Hematopoietic multipotent progenitor cell treated with erythropoietin and hydrocortisone succinate and interleukin-3 and kit ligand, for 6 days (in vitro differentiated cells): Measurements from ENCODE around the gene NELL1.

Experiments
- DNase-seq: peaks from one replicate; pipeline ENCODE4 v3.0.0-alpha.2; 2015

The NELL1 gene

DNA sequence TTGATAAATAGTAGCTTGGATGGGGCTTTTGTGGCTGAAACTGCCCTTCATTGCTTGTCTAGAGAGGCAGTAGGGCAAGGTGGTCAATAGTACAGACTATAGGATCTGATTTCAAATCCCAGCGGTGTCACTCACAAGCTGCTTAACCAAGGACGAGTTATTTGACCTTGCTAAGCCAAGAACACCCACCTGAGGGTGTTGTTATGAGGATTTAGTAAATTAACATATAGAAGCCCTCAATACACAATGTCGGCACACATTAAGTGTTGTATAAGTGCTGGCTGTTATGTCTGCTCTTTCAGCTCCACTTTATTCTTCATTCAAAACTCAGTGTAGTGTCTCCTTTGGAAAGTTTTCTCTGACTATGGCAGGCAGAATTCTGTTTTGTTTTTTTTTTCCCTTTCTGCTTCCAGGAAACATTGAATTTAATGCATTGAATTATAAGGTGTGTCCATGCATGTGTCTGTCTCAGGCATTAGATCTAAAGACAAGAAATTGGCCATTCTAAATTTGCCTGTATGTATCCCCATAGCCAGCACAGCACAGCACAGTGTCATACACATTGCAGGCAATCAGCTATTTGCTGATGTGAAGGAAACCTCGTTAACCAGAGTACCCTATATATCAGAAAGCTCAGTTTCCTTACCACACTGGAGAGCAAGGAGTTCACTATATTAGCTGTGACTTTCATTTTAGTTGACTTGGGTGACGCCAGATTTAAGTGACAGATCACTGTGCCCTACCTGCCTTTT lies 212.1 kb downstream of the NELL1 start:
- DNase-seq: no peak

DNA sequence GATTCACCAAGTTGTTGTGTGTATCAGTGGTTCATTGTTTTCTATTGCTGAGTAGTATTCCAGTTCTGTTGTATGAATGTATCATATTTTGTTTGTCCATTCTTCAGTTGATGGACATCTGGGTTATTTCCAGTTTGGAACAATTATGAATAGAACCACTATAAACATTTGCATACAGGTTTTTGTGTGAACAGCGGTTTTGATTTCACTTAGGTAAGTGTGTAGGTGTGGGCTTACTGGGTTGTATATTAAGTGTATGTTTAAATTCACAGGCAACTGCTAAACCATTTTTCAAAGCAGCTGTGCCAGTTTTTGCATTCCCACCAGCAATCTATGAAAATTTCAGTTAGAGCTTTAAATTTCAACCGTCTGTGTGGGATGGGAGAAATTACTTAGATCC lies 217.8 kb downstream of the NELL1 start:
- DNase-seq: no peak

DNA sequence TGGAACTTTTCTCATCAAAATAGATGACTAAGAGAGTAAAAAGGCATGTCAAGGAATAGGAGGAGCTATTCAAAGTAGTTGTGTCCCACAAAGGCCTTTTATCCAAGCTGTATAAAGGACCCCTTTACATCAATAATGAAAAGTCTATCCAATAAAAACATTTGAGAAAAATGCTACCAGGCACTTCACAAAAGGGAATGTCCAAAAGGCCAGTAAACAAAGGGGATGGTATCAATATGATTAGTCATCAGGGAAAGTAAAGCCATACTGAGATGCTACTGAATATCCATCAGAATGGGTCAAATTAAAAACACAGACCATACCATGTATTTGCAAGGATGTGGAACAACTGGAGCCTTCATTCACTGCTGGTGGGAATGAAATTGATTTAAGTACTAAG lies 224.9 kb downstream of the NELL1 start:
- no peak for DNase-seq

DNA sequence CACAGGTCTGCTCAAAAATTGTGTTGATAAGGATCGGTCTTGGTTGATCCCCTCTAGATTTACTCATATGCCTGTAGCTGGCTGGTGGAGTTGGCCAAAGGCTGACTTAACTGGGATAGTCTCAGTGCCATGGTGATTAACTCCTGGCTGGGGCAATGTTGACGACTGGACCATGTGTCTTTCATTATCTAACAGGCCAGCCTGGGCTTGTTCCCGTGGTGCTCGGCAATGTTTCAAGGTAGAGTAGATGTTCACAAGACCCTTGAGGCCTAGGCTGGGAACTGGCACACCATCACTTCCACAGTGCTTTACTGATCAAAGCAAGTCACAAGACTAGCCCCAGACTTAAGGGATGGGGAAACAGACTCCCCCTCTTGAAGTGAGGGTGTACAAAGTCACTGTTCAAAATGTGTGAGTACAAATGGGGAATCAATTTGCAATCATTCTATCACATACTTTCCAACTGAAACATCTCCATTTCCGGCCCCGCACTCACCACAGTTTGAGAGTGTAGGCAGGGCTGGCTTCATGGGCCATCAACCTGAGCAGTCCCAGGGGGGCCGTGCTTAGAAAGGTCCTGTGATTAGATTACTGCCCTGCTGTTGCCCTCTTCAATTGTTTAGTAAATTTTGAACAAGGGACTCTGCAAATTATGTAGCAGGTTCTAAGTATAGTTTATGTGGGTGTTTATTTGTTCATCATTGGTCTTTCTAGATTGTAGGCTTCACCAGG lies 240.8 kb downstream of the NELL1 start:
- DNase-seq: no peak

DNA sequence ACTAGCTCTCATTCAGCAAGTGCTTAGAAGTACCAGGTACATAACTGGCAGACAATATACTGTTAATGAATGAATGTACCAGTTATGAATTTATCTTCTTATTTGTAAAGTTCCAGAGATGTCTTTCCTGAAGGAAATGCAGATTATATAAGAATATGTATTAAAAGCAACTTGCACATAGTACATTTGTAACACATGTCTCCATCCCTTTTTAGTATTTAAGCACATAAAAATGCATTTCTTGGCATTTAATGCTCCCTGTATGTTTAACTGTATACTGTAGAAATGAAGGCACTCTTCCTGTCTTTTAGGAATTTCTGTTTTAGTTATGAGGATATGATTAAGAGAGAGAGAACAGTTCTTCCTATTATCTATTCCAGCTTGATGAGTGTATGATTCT lies 241.3 kb downstream of the NELL1 start:
- no peak for DNase-seq

DNA sequence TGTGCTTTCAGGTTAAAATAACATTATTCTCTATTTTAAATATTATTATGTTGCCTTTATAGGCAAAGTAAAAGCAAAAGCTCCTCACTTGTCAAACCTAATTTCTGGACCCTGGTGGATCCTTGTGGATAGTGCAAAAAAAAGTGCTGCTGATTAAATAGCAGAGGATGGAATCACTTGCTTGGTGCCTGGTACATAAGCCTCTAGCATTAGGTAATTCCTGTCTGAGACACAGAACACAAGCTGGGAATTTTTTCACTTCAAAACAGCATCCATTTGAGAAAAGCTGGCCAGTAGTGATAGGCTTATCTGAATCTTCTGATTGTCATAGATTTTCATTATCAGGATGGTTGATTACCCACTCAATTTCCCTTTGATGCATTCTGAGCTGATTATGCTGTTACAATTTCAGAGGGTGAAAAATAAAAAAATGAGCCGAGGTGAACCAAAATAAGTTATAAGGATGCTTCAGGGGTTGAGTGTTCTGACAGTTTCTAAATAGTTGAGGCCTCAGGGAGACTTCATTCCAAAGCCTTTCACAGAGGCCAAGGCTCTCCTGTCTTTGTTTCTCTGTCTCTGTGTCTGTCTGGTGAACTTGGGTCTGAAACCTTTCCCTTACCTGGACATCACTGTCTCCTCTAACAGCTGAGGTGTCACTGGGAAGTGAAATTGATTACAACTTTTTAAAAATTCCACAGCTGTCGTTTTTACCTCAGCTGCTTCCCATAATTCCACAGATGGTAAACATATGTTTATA lies 242.9 kb downstream of the NELL1 start:
- DNase-seq: no peak

DNA sequence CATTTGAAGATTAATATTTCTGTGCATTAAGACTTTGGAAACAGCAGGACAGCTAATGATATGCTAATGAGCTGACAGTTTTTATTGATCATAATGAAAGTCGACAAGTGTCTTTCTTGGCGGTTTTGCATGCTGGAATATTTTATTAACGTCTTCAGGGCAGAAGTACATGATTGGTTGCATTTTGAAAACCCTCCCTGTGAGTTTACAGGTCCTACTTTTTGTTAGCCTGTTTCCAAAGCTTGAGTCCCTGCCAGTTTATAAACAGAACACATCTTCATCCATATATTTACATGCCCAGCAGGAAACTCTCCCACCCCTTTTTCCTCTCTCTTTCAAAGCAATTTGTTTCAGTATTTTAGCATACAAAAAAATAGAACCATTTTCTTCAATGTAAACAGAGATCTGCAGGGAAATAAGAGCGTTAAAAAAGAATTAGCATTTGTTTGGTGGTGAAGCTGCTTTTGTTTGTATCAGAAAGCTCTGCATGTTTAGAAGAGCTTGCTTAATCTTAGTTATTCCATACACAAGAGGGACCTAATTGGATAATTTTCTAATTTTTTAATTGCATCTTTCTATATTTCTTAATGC lies 243.6 kb downstream of the NELL1 start:
- no peak for DNase-seq

DNA sequence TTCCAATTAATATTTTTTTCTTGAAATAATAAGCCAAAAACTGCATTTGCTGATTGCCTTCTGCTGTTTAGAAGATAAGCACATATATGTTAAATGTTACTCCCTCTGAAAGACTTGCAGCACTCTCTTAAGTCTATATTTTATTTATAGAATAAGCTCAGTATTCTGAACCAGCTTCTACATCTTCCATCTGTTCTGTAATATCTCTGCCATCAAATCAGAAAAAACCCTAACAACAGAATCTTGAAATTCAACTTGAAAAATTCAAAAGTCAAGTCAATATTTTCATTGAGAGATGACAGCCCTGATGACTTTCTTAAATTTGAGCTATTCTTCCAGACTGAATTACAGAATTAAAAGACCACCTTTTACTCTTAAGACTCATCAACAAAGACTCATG lies 247.9 kb downstream of the NELL1 start:
- DNase-seq: no peak

DNA sequence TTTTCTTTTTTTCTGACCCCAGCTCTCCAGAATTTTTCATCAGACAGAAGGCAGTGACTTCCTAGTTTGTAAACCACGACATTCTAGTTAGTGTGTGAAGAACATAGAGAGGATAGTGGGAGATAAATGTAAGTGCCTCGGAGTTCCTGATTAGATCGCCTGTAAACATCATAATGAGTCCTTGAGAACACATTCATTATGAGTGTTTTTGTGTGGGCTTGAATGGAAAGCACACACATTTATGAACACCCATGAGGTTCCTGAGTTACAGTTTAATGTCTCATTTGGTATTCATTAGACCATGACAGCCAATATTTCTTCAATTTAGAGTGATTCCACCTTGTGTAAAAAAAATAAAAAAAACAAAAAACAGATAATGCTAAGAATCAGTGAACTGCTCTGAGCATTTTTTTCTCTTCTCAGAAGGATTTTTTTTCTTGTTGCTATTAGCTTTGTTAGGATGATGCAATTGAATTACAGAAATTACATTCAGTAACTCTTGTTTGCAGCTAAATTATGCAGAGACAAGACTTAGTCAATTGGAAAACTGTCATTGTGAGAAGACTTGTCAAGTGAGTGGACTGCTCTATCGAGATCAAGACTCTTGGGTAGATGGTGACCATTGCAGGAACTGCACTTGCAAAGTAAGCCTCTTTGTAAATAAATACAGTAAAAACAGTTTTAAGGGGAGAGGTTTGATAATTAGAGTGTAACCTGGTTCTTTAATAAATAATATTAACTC lies 257.6 kb downstream of the NELL1 start:
- no peak for DNase-seq

DNA sequence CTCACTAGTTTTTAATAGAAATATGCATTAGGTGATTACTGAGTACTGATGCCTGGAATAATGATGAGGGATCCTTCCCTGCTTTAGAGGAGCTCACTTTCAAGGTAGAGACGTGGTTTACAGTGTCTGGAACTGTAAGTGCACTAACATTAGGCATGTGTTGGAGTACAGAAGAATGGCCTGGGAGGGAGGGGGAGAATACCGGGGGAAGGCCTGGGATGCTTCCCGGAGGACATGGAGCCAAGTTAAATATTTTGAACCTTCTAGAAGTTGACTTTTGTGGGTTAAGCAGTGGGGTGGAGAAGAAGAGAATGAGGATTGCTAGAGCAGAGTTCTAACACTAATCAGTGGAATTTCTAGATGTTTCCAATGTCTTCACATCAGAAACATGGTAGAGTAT lies 261.6 kb downstream of the NELL1 start:
- DNase-seq: no peak

DNA sequence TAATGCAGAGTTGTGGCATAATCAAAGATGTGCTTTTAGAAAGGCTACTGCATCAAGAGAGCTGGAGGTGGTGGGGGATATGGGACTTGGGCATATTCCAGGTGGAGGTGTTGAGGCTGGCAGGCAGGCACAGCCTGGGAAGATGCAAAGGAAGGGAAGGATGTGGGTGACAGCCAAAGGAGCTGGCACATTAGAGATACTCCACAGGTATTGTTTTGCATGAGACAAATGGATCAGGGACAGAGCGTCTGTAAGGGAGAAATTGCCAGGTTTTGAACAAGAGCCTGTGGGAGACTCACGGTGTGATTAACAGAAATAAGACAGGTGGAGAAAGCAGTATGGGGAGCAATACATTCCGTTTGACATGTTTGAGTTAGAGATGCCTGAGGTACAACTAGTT lies 263.7 kb downstream of the NELL1 start:
- DNase-seq: no peak

DNA sequence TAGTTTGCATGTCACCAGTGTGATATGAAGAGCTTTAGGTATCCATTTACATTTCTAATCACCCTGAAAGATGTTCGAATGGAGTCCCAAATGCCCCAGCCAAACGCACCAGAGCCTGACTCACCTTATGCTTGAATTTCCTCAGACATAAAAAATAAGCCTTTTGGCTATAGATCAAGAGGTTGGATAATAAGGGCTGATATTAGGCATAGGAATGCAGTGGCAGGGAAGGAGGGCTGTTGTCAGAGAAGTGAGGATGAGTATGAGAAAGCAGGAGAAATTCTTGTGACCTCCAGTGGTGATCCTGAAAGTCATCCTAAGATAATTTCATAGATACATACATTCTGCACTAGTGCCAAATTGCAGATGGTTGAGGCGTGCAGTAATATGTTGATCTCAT lies 264.6 kb downstream of the NELL1 start:
- no peak for DNase-seq

DNA sequence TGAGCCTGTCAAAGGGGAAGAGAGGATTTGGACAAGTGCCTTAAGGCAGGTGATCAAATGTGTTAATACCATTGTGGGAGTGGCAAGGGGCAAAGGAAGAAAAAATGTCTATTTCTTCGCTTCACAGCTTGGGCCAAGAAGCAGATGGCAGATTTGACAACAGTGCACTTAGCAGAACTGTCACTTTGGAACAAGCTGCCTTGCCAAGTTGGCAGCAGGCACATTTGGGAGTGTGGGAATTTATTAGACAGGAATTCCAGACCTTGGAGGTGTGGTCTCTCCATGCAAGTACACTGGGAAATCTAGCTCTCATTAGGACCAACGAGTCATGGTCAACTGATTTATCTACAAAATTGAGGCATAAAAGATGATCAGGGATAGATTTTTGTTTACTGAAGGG lies 265.1 kb downstream of the NELL1 start:
- no peak for DNase-seq

DNA sequence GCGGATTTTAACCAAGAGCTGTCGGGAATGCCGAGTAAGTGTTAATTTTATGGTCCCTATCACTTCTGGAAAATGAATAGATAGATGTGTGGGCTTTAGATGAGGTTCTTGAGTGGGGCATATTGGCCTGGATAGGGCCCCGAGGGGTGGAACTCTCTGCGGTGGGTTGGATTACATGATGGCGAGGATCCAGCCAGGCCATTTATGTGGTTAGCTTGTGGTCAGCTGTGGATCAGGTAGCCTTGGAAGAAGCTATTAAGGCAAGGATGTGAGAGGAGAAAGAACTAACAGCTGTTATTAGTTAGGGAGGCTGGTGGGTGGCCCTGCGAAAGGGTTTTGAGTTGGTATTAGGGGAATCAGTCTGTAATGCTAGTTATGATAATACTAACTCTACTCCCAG lies 268.4 kb downstream of the NELL1 start:
- no peak for DNase-seq

DNA sequence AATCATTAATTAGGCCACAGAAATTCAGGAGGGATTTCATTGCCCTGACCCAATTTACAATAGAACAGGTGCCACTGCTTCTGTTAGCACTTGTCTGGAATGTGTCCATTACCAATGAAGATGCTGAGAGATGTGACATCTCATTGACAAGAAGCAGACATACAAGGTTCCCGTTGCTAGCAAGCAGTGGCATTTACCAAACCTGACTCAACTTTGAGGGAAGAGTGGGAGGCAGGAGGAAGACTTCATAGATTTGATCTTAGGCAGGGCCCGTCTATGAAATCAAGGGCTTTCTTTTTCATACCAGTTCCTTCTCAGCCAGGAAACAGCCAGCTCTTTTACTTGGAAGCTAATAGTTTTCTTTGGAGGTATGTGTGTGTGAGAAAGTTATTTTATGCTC lies 280.2 kb downstream of the NELL1 start:
- no peak for DNase-seq

DNA sequence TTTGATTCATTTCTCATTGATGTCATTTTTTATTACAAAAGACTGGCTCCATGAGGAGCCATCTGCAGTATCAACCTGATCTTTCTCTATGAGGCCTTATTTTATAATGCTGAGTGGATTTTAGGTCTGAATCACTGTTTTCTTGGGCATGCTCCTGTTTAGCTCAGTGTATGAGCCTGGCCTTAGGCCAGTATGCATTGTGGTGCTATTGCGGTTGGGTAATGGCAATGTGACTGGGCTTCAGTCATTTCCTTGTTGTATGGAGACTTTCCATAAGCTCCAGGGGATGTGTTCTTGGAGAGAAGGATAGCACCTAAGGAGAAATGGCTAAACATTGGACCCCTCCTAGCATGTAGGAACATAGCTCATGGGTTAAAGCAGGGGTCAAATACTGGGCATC lies 293.2 kb downstream of the NELL1 start:
- DNase-seq: no peak

DNA sequence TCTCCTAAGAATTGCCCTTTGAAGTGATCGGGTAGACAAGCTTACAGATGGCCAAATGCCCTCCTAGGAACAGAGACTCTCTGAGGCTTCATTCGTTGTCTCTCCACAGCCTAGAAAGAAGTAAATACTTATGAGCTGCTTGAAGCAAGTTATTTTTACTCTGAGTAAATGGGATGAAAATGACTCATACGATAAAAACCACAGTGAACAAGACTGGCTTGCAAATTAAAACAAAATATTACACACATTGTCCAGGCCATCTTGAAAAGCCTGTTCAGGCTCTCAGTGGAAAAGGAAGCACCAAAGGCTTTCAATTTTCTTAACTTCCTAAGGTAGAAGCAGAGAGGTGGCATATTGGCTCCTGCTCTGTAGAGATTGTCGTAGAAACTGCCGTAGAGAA lies 294.2 kb downstream of the NELL1 start:
- no peak for DNase-seq

DNA sequence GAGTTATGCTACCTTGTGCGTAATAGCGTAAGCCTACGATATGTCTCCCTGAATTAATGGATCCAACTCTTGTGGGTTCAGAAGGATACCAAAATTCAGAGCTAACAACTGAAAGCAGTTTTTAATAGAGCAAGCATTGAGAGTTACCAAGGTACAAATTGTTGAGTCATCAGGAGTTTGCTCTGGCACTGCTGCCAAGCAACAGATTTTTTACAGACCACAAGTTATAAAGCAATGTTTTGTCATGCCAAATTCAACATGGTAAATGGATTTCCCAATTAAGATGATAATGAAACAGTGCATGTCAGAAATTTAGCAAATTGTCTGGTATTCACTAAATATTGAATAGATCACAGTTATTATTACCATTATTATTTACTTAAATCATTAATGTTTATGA lies 295.6 kb downstream of the NELL1 start:
- no peak for DNase-seq

DNA sequence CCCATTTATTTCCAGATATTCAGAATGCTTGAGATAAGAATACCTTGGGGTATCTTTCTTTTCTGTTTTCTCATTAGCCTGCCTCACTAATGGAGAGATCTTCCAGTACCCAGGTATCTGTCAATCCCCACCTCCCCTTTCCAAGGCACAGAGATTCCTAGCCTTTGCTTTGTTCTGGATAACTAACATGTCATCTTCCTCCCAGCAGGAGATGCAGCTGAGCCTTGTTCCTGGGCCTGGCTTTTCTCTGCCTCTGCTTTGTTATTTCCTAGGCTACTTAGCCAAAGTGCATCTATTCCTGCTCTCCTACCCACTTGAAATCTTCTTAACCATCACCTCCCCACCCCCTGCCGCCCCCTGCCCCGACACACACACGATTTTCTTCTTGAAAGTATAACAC lies 297.1 kb downstream of the NELL1 start:
- DNase-seq: no peak

DNA sequence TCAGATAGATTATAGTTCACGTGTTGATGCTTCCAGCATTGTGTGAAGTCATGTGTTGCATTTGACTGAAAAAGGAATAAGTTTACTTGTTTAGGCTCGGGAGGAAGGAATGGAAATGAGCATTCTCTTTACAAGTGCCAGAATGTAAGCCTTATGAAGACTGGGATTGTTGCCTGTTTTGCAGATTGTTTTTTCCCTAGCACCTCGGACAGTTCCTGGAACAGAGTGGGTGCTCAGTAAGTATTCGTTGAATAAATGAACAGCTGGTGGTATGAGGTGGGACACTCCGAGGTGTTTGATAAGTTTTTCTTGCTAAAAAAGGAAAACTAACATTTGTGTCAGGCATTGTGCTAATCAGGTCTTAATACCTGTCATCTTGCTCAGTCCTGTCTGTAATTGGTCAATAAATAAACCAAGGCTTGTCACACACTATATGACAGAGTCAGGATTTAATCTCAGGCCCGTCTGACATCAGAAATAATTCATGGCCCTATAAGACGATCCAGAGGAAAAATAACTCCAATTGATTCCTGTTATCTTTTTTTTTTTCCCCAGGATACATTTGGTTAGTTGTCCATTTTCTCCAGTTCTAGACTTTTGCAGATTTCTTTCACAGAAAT lies 304.7 kb downstream of the NELL1 start:
- no peak for DNase-seq

DNA sequence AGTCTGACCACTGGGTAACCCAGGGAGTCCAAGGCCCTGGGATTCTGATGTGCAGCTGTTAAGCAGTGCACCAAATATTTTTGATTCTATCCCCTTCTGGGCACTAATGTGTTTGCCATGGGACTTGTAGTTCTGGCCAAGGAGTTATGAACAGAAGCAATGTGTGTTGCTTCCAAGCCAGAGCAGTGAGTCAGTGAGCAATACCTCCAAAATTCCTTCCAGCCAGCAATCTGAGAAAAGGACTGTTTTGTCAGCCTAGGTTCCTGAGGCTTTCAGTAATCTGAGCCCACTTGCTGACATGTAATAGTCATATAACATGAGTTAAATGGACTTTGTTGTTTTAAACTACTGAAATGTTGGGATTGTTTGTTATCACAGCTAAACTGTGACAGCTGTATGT lies 311.4 kb downstream of the NELL1 start:
- DNase-seq: no peak

DNA sequence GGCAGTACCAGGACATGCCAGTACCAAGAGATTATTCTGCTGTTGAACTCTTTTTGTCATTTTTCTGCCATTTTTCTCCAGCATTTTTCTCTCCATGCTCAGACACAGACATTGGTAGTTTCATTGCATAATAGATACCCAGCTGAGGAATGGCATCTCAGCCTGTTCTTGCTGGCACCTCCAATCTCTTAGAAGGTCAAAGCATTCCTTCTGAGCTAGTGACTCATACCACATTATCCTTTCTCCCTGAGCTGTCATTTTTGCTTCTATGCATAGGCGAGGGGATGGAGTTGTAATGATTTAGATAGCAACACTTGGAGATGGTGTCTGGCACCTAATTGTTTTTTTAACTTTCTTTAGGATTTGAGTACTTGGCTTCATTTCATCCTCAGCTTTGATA lies 321.1 kb downstream of the NELL1 start:
- DNase-seq: no peak

DNA sequence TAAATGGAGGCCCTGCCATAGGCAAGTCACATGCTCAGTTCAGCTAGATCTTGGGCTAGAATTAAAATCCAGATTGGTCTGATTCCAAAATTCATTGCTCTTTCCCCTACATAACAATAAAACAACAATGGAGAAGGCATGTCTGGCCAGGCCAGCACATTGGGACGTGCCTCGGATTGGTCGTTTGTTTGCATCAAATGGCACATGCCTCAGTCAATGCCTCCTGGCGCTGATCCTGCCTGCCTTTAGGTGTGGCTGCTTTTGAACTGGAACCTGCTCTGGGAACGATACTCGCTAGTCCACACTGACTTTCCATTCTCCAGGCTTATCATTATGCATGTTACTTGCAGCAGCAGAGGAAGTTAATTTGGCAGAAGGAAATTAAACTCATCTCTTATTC lies 322.1 kb downstream of the NELL1 start:
- DNase-seq: no peak
